Esophagus squamous epithelium (tissue), 4 donors: ENCODE data around the gene COL23A1.

Experiments used
- CTCF ChIP-seq, 6 experiments: fragments of 450-650 bp in 4 of 6; fragments of 200-600 bp in 2 of 6; sonication (generic) in 2 of 6; IDR thresholded peaks; one replicate each; pipeline ENCODE4 v1.5.1; 2016 to 2019; ENCODE audit warnings: antibody characterized with exemption in 6 of 6, mild to moderate bottlenecking in 4 of 6, moderate library complexity in 4 of 6
- POLR2A ChIP-seq, 4 donors: fragments of 450-650 bp; IDR thresholded peaks; one replicate each; pipeline ENCODE4 v1.6.1; 2017; ENCODE audit warnings: antibody characterized with exemption in 4 of 4, mild to moderate bottlenecking in 4 of 4, moderate library complexity in 3 of 4

GRCh38 chr5:178215280-178216002 is 374.8 kb downstream of the COL23A1 start:
- TF ChIP-seq CTCF (IDR thresholded peaks at IDR 0.05) (no peak), POLR2A (IDR thresholded peaks at IDR 0.05) (no peak)
